ENCODE measurements around the gene ZNF337. TPM values are rescaled to one million over a fixed set of nuclear protein-coding genes. Genes with fewer than 3 reads are reported as not detected.

The ZNF337 gene
- total and polyA plus RNA-seq, 2 donors (not counting 1 experiment from before 2014, with no cell fraction given) = 7.1 to 24.9 TPM

GRCh38 chr20:25692499-25692898, 4.2 kb downstream of the ZNF337 start:
- no peaks in the 10 kb centered on the region for H3K4me1 ChIP-seq (ENCODE audit: control insufficient read depth, extremely low read depth, insufficient read depth, low read length)
- peaks cover 10% of the 10 kb centered on the region for H3K79me2 ChIP-seq (ENCODE audit: control insufficient read depth, insufficient read depth, low read length)
- no peak for DNase-seq (ENCODE audit: low read depth in 2 of 2)

GRCh38 chr20:25690427-25690826, 6.2 kb downstream of the ZNF337 start:
- Histone ChIP-seq H3K9ac (ENCODE audit: insufficient read depth, low read length) (no peak overlapping the region), H4K20me1 (ENCODE audit: control insufficient read depth, extremely low read depth, insufficient read depth, low read length) (no peaks in the 10 kb centered on the region), H3K4me2 (ENCODE audit: extremely low read depth, insufficient read depth, low read length) (no peak overlapping the region), H3K27me3 (ENCODE audit: control insufficient read depth, insufficient read depth, low read length) (no peaks in the 10 kb centered on the region), H3K9me3 (ENCODE audit: control insufficient read depth, insufficient read depth, low read depth, low read length) (no peaks in the 10 kb centered on the region), H3K4me1 (ENCODE audit: control insufficient read depth, extremely low read depth, insufficient read depth, low read length) (no peaks in the 10 kb centered on the region), H3K27ac (ENCODE audit: insufficient read depth, low read length) (no peak overlapping the region), H3K4me3 (replicated peaks in 1 of 4; ENCODE audit: control extremely low read depth in 1 of 4, insufficient read depth in 1 of 4, low read depth in 3 of 4, low read length in 4 of 4) (no peak overlapping the region), H2AFZ (ENCODE audit: low read length) (no peak overlapping the region), H3K36me3 (ENCODE audit: control insufficient read depth, insufficient read depth, low read length) (peaks cover under 1% of the 10 kb centered on the region), H3K79me2 (ENCODE audit: control insufficient read depth, insufficient read depth, low read length) (peaks cover 2% of the 10 kb centered on the region)
- TF ChIP-seq CTCF (conservative IDR thresholded peaks at IDR 0.05 in 1 of 2, IDR thresholded peaks at IDR 0.05 in 1 of 2; ENCODE audit: low read depth in 1 of 2, low read length in 2 of 2) = no peak
- no peak for TF ChIP-seq EZH2 (IDR thresholded peaks at IDR 0.05; ENCODE audit: low read length, missing control alignments)
- no peak for DNase-seq (ENCODE audit: low read depth in 2 of 2)

More at GRCh38 chr20:25692499-25692898, 4.2 kb downstream of the ZNF337 start:
- H3K36me3 ChIP-seq (ENCODE audit: control insufficient read depth, insufficient read depth, low read length) = no peaks in the 10 kb centered on the region
- no peak overlapping the region for H3K4me3 ChIP-seq (replicated peaks in 1 of 4; ENCODE audit: control extremely low read depth in 1 of 4, insufficient read depth in 1 of 4, low read depth in 3 of 4, low read length in 4 of 4)
- H3K9ac ChIP-seq (ENCODE audit: insufficient read depth, low read length) = no peak overlapping the region
- H2AFZ ChIP-seq (ENCODE audit: low read length) = no peak overlapping the region
- no peak overlapping the region for H3K27ac ChIP-seq (ENCODE audit: insufficient read depth, low read length)
- H3K9me3 ChIP-seq (ENCODE audit: control insufficient read depth, insufficient read depth, low read depth, low read length) = no peaks in the 10 kb centered on the region
- no peaks in the 10 kb centered on the region for H4K20me1 ChIP-seq (ENCODE audit: control insufficient read depth, extremely low read depth, insufficient read depth, low read length)
- no peak overlapping the region for H3K4me2 ChIP-seq (ENCODE audit: extremely low read depth, insufficient read depth, low read length)
- peak in 1 of 2 donors; percentile 17 for TF ChIP-seq CTCF (conservative IDR thresholded peaks at IDR 0.05 in 1 of 2, IDR thresholded peaks at IDR 0.05 in 1 of 2; ENCODE audit: low read depth in 1 of 2, low read length in 2 of 2)
- no peak for TF ChIP-seq EZH2 (IDR thresholded peaks at IDR 0.05; ENCODE audit: low read length, missing control alignments)
- H3K27me3 ChIP-seq (ENCODE audit: control insufficient read depth, insufficient read depth, low read length) = no peaks in the 10 kb centered on the region

DNA sequence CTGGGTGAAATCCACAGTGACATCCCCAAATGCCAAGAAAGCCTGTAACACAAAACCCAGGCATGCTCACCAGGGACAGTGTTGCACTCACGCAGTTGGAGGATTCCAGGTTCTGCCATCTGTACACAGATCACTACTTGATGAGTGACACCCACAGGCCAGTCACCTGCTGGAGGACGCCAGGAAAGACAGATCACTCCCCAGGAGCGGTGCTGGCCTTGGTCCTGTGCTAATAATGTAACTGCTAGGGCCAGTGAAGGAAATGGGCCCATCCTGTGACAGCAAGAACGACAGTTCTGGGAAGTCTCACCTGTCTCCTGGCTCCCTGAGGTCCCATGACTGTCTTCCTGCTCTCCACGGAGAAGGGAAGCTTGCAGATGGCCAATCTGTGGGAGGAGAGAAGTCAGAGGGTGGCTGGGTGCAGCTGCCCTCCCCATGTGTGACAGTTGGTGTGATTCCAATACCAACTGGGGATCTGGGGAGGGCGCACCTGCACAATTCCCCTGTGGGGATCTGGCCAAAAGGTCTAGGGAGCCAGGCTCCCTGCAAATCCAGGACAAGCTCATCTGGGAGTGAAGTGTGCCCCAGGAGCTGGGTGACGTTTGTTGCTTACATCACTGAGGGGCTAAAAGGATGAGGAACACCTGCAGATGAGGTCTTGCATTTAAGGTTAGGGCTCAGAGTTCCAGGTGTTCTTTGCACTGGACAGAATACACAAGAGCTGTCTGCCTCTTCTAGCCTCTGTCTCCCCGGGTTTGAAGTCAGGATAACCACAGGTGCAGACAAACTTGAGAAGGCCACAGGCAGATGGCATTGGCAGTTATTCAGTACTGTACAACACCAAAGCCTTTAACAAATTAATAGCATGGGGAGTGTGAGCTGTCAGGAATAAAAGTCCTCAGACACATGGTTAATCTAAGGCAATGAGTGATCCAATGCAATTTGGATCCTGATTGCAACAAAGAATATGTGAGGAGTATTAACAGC, 10.3 kb downstream of the ZNF337 start:
- Histone ChIP-seq H3K9me3 (ENCODE audit: control insufficient read depth, insufficient read depth, low read depth, low read length) (no peaks in the 10 kb centered on the region), H3K79me2 (ENCODE audit: control insufficient read depth, insufficient read depth, low read length) (no peaks in the 10 kb centered on the region), H3K36me3 (ENCODE audit: control insufficient read depth, insufficient read depth, low read length) (peaks cover 3% of the 10 kb centered on the region), H3K27ac (ENCODE audit: insufficient read depth, low read length) (no peak overlapping the region), H4K20me1 (ENCODE audit: control insufficient read depth, extremely low read depth, insufficient read depth, low read length) (no peaks in the 10 kb centered on the region), H3K4me3 (replicated peaks in 1 of 4; ENCODE audit: control extremely low read depth in 1 of 4, insufficient read depth in 1 of 4, low read depth in 3 of 4, low read length in 4 of 4) (no peak overlapping the region), H2AFZ (ENCODE audit: low read length) (no peak overlapping the region), H3K27me3 (ENCODE audit: control insufficient read depth, insufficient read depth, low read length) (no peaks in the 10 kb centered on the region), H3K9ac (ENCODE audit: insufficient read depth, low read length) (no peak overlapping the region), H3K4me1 (ENCODE audit: control insufficient read depth, extremely low read depth, insufficient read depth, low read length) (no peaks in the 10 kb centered on the region), H3K4me2 (ENCODE audit: extremely low read depth, insufficient read depth, low read length) (no peak overlapping the region)
- DNase-seq (ENCODE audit: low read depth in 2 of 2) = no peak
- TF ChIP-seq CTCF (conservative IDR thresholded peaks at IDR 0.05 in 1 of 2, IDR thresholded peaks at IDR 0.05 in 1 of 2; ENCODE audit: low read depth in 1 of 2, low read length in 2 of 2) (no peak), EZH2 (IDR thresholded peaks at IDR 0.05; ENCODE audit: low read length, missing control alignments) (no peak)
